Right atrium auricular region (tissue), 2 donors: Measurements from ENCODE around the gene KRTAP4-5. TPM values are rescaled to one million over a fixed set of nuclear protein-coding genes. Genes with fewer than 3 reads are reported as not detected.
"Not testable (repeated sequence)": the region's sequence is repeated elsewhere in the genome, so short reads cannot be mapped to it uniquely, and the experiment has no call there.

ENCODE experiments used
- DNase-seq: peaks from one replicate; pipeline ENCODE4 v3.0.0-alpha.2; 2019; ENCODE audit warnings: low spot score
- H3K27ac ChIP-seq, 2 donors: fragments of 200-600 bp; sonication (generic); 1 replicate in 1 of 2; 2 replicates in 1 of 2; pipeline ENCODE4 v1.5.1; 2016 to 2019
- H3K27me3 ChIP-seq, 2 donors: fragments of 200-600 bp; sonication (generic); one replicate each; pipeline versions ENCODE4 v1.5.1 to v1.6.0; 2017 to 2019
- H3K36me3 ChIP-seq: fragments of 200-600 bp; sonication (generic); one replicate; pipeline ENCODE4 v1.5.1; 2016
- H3K4me1 ChIP-seq, 2 donors: fragments of 200-600 bp; sonication (generic); one replicate each; pipeline versions ENCODE4 v1.5.1 to v1.6.0; 2017 to 2019
- H3K4me3 ChIP-seq, 2 donors: fragments of 200-600 bp; sonication (generic); 1 replicate in 1 of 2; 2 replicates in 1 of 2; pipeline ENCODE4 v1.5.1; 2017 to 2019; ENCODE audit warnings: mild to moderate bottlenecking in 1 of 2, moderate library complexity in 1 of 2
- H3K9me3 ChIP-seq, 2 donors: fragments of 200-600 bp; sonication (generic); one replicate each; pipeline ENCODE4 v1.5.1; 2019
- total RNA-seq, 2 donors: library from RNA; depleted of rRNA; stranded (reverse); fragments of >200 nt; gene quantifications; one replicate each; pipeline ENCODE4 v1.1.0, GENCODE V29; 2016
- TF ChIP-seq, protein P1 (sequence below), 2 donors: fragments of 200-600 bp; sonication (generic); IDR thresholded peaks; one replicate each; pipeline ENCODE4 v1.5.1; 2019; ENCODE audit warnings: antibody characterized with exemption in 2 of 2

KRTAP4-5 gene
- total RNA-seq, 2 donors from 2014 or later: not detected

- Histone ChIP-seq H3K4me3 (no peak overlapping the region), H3K27ac (no peak overlapping the region), H3K36me3 (no peaks in the 10 kb centered on the region), H3K4me1 (no peaks in the 10 kb centered on the region), H3K9me3 (no peaks in the 10 kb centered on the region), H3K27me3 (no peaks in the 10 kb centered on the region)
- TF ChIP-seq, protein P1, sequence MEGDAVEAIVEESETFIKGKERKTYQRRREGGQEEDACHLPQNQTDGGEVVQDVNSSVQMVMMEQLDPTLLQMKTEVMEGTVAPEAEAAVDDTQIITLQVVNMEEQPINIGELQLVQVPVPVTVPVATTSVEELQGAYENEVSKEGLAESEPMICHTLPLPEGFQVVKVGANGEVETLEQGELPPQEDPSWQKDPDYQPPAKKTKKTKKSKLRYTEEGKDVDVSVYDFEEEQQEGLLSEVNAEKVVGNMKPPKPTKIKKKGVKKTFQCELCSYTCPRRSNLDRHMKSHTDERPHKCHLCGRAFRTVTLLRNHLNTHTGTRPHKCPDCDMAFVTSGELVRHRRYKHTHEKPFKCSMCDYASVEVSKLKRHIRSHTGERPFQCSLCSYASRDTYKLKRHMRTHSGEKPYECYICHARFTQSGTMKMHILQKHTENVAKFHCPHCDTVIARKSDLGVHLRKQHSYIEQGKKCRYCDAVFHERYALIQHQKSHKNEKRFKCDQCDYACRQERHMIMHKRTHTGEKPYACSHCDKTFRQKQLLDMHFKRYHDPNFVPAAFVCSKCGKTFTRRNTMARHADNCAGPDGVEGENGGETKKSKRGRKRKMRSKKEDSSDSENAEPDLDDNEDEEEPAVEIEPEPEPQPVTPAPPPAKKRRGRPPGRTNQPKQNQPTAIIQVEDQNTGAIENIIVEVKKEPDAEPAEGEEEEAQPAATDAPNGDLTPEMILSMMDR (IDR thresholded peaks at IDR 0.05): no peak
- no peak for DNase-seq
Measured at GRCh38 chr17:41127371-41127770, 22.3 kb downstream of the KRTAP4-5 start.

DNA sequence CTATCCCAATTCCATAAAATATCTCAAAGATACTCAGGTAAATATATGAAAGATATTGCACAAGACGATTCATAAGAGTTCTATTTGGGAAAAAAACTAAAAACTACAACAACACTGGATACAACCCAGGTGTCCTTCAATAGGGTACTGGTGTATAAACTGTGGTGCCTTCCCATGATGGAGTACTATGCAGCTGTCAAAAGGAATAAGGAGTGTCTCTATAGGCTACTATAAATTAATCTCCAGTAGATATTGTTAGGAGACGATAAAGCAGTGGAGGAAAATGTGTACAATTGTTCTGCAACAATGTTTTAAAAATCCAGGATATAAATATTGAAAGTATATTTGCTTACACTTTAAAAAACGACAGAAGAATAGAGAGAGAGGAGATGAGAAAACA lies 23.2 kb downstream of the KRTAP4-5 start:
- Histone ChIP-seq H3K4me1 (no peaks in the 10 kb centered on the region), H3K4me3 (no peak overlapping the region), H3K27me3 (no peaks in the 10 kb centered on the region), H3K36me3 (no peaks in the 10 kb centered on the region), H3K9me3 (no peaks in the 10 kb centered on the region), H3K27ac (no peak overlapping the region)
- TF ChIP-seq, protein P1 (IDR thresholded peaks at IDR 0.05): no peak
- DNase-seq: no peak

DNA sequence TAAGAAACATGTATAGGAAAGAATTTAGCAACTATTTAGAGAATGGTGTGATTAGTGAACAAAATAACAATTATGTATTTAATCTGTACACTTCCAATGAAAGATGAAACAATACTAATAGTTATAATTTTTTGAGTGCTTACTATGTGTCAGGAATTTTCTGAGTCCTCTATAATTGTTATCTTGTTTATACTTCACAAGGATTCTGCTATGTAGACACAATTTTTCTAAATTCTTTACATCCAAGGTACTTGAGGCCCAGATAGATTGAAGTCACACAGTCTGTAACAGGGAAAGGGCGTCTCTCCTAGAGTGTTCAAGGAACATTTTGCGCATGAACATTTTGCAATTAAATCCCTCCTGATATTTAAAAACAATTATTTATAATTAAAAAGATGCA lies 24.6 kb downstream of the KRTAP4-5 start:
- no peak for DNase-seq
- TF ChIP-seq, protein P1 (IDR thresholded peaks at IDR 0.05): no peak
- no peak overlapping the region for H3K4me3 ChIP-seq
- H3K4me1 ChIP-seq: no peaks in the 10 kb centered on the region
- no peaks in the 10 kb centered on the region for H3K9me3 ChIP-seq
- no peak overlapping the region for H3K27ac ChIP-seq
- H3K36me3 ChIP-seq: no peaks in the 10 kb centered on the region
- no peaks in the 10 kb centered on the region for H3K27me3 ChIP-seq

DNA sequence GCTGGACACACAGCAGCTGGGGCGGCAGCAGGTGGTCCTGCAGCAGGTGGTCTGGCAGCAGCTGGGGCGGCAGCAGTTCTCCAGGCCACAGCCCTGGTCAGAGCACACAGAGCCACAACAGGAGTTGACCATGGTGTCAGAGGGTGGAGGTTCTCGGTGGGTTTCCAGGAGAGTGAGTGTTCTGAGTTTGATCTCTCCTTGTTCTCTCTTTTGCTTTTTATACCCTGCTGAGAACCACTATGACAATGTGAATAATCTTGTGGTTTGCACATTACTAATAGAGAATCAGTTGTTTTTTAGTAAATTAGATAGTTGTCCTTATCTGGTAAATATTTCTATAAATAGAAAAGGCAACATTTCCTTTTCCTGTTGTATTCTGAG lies 25.6 kb downstream of the KRTAP4-5 start, which contains the start of gene KRTAP4-12:
Gene KRTAP4-12, minus strand, starts transcription at position 192 of the 381 bp plus-strand sequence. Its CDS starts 60 bp downstream, at position 132.
- not testable (repeated sequence) for DNase-seq, H3K27me3 ChIP-seq, H3K27ac ChIP-seq, H3K4me1 ChIP-seq, H3K36me3 ChIP-seq, H3K4me3 ChIP-seq, H3K9me3 ChIP-seq

DNA sequence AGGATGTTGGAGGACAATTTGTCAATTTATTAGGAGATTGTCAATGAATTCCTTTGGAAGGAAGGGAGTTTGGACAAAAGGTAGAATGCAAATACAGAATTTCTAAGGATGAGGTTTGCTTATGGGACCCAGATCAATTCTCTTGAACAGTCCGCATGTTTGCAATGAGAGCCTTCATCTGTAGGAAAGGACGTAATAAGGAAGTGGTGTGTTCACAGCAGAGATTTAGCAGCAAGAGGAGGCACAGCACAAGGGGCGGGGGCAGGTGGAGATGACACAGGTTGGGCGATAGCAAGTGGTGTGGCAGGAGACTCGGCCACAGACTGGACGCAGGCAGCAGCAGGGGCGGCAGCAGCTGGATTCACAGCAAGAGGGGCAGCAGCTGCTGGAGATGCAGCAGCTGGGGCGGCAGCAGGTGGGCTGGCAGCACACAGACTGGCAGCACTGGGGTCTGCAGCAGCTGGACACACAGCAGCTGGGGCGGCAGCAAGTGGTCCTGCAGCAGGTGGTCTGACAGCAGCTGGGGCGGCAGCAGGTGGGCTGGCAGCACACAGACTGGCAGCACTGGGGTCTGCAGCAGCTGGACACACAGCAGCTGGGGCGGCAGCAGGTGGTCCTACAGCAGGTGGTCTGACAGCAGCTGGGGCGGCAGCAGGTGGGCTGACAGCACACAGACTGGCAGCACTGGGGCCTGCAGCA lies 26.2 kb downstream of the KRTAP4-5 start:
- H3K27ac ChIP-seq, H3K9me3 ChIP-seq, H3K4me3 ChIP-seq, H3K4me1 ChIP-seq, H3K36me3 ChIP-seq, H3K27me3 ChIP-seq, DNase-seq: not testable (repeated sequence)

DNA sequence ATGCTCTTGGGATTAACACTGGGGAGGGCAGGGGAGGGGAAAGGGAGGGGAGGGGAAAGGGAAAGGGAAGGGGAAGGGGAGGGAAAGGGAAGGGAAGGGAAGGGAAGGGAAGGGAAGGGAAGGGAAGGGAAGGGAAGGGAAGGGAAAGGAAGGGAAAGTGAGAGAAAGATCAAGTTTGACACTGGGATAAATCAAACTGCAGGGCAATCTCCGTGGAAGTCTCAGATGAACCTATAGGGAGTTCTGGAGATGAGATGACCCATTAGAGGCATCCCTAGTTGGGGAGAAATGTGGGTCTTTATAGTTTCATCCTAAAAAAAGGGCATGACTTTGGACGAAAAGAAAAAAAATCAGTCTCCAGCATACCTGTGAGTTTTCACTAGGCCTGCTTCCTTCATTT lies 27.9 kb downstream of the KRTAP4-5 start:
- TF ChIP-seq, protein P1 (IDR thresholded peaks at IDR 0.05): no peak

DNA sequence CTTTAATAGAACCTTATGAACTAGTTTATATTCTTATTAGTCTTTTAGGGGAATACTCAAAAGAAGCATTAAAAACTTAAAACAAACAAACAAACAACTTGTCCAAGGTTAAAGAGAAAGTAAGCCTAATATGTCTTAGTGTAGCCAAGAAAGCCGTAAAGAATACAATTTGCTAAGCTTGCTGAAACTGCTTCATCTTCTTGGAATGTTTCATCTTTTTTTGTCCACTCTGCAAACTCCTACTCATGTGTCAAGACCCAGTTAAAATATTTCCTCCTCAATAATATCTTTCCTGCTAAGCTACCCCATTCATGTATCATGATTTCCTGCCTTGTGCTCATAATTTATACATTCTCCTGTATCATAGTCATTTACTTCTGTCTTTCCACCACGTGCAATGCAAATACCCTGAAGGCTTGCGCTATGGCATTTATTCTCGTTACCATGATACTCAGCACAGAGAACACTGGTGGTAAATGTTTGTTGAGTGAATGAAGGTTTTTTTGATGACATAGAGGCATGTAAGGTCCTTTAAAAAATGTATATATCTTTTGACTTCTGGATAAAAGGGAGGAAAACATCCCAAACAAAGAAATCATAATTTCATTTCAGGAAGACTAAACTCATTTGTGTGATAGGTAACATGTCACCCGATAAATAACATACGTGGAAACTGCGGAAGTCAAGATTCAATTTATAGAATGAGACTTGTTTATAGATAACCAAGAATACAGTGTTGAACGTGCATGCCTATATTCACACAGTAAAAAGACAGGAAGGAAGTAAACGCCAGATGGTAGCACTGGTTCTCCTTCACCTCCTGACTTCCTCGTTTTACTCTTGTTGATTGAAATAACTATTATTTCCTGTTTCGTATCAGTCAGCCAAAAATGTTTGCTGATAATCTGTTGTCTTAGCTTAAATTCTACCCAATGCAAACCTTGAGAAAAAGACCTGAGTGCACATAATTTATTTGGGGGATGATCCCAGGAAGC lies 29.6 kb downstream of the KRTAP4-5 start:
- DNase-seq, H3K27ac ChIP-seq, H3K36me3 ChIP-seq, H3K27me3 ChIP-seq, H3K9me3 ChIP-seq, H3K4me1 ChIP-seq, H3K4me3 ChIP-seq: not testable (repeated sequence)

More for the DNA sequence above, 27.9 kb downstream of the KRTAP4-5 start:
- DNase-seq: no peak
- Histone ChIP-seq H3K36me3 (no peaks in the 10 kb centered on the region), H3K27me3 (no peaks in the 10 kb centered on the region), H3K9me3 (no peaks in the 10 kb centered on the region), H3K27ac (no peak overlapping the region), H3K4me3 (no peak overlapping the region), H3K4me1 (no peaks in the 10 kb centered on the region)
